ENCODE data around the gene MPZ. TPM values are rescaled to one million over a fixed set of nuclear protein-coding genes. Genes with fewer than 3 reads are reported as not detected.
"Not testable (repeated sequence)": the region's sequence is repeated elsewhere in the genome, so short reads cannot be mapped to it uniquely, and the experiment has no call there.

The MPZ gene
- total RNA-seq, 4 donors from 2014 or later: 0.84 to 8.7 (median 4.5) TPM

DNA sequence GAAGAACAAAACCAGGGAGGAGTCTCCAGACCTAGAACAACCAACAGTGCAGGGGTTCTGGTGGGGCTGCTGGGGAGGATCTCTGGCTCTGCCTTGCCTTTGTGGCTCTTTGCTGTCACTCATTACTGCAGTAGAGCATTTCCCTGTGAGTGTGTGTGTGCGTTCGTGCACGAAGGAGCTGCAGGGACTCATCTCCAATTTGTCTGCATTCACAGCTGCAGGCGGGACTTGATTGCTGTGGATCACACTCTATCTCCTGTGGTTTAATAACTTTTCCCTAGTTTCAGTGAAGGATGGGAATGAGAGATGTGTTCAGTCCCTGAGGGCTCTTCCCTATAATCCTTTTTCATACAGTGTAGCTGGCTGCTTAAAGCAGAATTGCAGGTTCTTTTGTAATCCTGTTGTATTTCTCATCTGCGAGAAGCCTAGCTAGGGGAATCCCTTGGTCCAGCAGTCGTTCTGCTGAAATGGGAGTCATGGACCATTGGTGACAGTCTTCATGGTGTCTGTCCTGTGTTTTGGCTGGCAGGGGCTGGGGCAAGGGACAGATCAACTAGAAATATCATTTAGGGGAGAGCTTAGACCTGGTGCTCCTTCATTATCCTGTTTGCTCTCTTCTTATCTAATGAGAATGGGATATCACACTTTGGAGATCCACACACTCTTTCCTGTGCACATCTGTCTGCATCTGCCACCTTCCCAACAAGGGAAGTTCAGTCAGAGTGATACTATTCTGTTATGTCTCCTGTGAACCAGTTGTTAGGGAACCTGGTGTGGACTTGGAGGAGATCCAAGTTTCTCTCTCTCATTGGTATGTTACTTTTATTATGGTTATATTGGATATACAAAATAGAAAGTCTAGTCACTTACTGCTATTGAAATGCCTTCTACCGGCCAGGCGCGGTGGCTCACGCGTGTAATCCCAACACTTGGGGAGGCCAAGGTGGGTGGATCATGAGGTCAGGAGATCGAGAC is 48.2 kb downstream of the MPZ start:
- WGBS, 2 donors: 58% methylated on average over 12 of the region's 12 CpGs
- H3K4me3 ChIP-seq (ENCODE audit: low read depth, poor library complexity, severe bottlenecking): no peak overlapping the region
- TF ChIP-seq POLR2A (IDR thresholded peaks at IDR 0.05): no peak
- DNase-seq (ENCODE audit: low spot score in 2 of 2): peak in 1 of 2 donors; percentile 31
- intact Hi-C loops (cut with DNase I; ENCODE audit: low total_unique reads): no loop called here

DNA sequence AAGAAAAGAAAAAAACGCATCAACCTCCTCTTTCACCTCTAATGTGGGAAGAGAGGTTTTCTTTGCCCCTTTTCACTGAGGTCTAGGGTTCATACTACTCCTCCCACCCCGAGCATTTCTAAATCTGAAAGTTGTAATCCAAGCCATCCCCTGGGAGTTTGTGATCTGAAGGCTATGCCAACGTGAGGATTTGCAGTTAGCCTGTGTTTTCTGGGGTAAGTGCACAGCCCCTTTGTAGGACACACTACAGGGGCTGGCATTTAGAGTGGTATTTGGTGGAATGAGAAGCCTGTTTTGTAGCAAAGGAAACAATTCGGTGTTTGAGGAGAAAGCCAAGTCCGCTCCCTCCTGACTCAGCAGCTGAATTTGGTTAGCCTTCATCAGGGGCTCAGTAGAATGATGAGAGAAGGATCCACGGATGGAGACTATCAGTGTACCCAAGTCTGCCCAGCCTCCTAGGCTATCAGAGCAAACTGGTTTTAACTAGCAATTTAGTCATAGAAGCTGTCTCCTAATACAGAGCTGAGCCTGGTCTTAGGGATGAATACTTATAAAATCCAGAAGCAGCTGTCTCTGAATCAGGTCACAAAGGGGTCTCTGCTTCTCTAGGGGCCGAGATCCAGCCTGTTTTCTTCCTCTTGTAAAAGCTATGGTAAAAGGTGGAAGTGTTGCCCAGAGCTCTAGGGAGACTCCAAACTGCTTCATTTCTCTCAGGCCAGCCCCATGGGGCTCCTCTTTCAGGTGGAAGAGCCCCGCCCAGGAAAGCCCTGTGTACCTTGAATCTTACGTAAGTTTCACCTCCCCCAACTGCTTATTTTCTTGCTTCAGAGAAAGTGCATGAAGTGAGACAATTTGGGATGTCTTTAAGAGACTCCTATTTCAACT is 49.1 kb downstream of the MPZ start:
- peak in 1 of 2 donors; percentile 12 for DNase-seq (ENCODE audit: low spot score in 2 of 2)
- intact Hi-C loops (cut with DNase I; ENCODE audit: low total_unique reads): no loop called here
- WGBS, 2 donors: 33 to 39% methylated on average over 9 of the region's 9 CpGs
- no peak overlapping the region for H3K4me3 ChIP-seq (ENCODE audit: low read depth, poor library complexity, severe bottlenecking)
- TF ChIP-seq CTCF (IDR thresholded peaks at IDR 0.05) (no peak), POLR2A (IDR thresholded peaks at IDR 0.05) (no peak)

GRCh38 chr1:161259765-161260164 is 50.0 kb downstream of the MPZ start:
- intact Hi-C loops (cut with DNase I; ENCODE audit: low total_unique reads): no loop called here
- no peak for DNase-seq (ENCODE audit: low spot score in 2 of 2)
- no peak overlapping the region for H3K4me3 ChIP-seq (ENCODE audit: low read depth, poor library complexity, severe bottlenecking)
- 55 to 70% methylated on average over 1 of the region's 1 CpG for WGBS, 2 donors
- TF ChIP-seq CTCF (IDR thresholded peaks at IDR 0.05) (no peak), POLR2A (IDR thresholded peaks at IDR 0.05) (no peak)

DNA sequence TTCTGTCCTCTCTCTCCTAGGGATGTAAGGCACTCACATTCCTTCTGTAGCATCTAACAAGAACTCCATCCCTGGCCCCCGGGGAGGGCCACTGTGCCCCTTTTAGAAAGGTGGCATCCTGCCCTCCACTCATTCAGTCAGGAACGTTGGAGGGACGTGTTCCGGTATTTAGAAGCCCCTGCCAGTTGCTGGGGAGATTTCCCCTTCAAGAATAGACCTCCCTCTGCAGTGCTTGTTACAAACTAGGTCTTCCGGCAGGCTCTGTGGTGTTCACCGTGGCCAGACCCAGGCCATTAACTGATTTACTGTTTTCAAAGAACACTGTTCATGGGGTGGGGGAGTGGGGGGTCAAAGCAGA is 50.4 kb downstream of the MPZ start:
- WGBS, 2 donors: 31 to 53% methylated on average over 6 of the region's 6 CpGs
- DNase-seq (ENCODE audit: low spot score in 2 of 2): peak in 1 of 2 donors; percentile 40
- TF ChIP-seq CTCF (IDR thresholded peaks at IDR 0.05) (no peak), POLR2A (IDR thresholded peaks at IDR 0.05) (no peak)
- no peak overlapping the region for H3K4me3 ChIP-seq (ENCODE audit: low read depth, poor library complexity, severe bottlenecking)
- intact Hi-C loops (cut with DNase I; ENCODE audit: low total_unique reads): no loop called here

DNA sequence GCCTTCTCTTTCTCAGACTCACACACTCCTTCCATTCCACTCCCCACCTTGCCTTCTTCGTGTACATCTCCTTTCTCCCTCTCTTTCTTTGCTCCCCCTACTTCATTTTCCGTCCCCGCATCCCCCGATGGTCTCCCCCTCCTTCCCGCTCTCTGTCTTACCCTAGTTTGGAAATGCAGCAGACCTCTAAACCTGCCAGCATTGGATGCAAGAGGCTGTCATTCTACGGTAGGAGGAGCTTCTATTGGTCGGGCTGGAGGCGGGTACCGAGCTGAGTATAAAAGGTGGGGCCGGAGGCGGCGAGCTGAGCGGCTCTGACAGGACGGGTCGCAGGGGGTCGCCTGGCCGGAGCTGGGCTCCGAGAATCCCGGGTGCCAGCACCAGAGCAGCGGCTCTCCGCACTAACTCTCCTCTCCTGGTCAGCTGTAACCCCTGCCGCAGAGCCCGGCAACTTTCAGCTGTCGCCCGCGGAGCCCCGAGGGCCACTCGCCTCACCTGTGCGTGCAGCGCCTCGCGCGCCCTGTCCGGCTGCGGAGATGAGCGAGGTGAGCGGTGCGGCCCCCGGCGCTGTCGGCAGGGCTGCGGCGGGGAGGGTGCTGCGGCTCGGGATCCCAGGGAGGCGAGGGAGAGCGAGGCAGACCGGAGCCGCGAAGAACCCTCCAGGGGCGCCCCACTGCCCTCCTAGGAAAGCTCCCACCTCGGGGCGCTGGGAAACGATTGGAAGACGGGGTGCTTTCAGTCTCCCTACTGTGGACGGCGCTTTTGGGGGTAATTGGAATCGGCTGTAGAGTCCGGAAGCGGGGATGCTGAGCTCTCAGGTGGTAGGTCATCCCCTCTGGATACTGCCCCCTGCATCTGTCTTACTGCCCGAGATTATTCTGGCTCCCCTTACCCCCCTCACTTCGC is 51.1 kb downstream of the MPZ start, which contains the start of gene PCP4L1:
PCP4L1 (plus strand) TSS at position 307 of the 906 bp plus-strand sequence; CDS start at position 537, 230 bp downstream.
- peak in 1 of 2 donors; percentile 85 for DNase-seq (ENCODE audit: low spot score in 2 of 2)
- WGBS, 2 donors: 4 to 8% methylated on average over 43 to 58 of the region's 62 CpGs
- intact Hi-C loops (cut with DNase I; ENCODE audit: low total_unique reads): no loop called here
- H3K4me3 ChIP-seq (ENCODE audit: low read depth, poor library complexity, severe bottlenecking): peak within 1 kb of the TSS; percentile 15
- TF ChIP-seq POLR2A (IDR thresholded peaks at IDR 0.05) (no peak), CTCF (IDR thresholded peaks at IDR 0.05) (no peak)

- H3K4me3 ChIP-seq (ENCODE audit: low read depth, poor library complexity, severe bottlenecking); intact Hi-C loops (cut with DNase I; ENCODE audit: low total_unique reads); DNase-seq (ENCODE audit: low spot score in 2 of 2): not testable (repeated sequence)
- WGBS, 2 donors: 93 to 99% methylated on average over 5 of the region's 5 CpGs
Observed at GRCh38 chr1:161257109-161257508, 52.7 kb downstream of the MPZ start.

DNA sequence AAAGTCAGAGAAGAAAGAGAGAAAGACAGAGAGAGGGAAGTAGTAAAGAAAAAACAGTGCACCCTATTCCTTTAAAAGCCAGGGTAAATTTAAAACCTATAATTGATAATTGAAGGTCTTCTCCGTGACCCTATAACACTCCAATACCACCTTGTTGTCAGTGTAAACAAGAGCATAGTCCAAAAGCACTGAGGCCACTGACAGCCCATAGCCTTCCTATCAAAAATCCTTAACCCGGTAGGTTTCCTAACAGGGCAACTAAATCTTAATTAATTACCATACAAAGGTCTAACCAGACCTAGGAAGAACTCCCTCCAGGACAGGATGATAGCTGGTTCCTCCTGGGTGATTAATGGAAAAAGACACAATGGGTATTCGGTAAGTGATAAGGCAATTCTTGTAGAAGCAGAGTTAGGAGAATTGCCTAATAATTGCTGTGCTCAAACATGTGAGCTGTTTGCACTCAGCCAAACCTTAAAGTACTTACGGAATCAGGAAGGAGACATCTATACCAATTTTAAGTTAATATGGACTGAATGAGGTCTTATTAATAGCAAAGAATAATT is 53.7 kb downstream of the MPZ start:
- WGBS, 2 donors: 68 to 78% methylated on average over 4 of the region's 4 CpGs
- DNase-seq (ENCODE audit: low spot score in 2 of 2); H3K4me3 ChIP-seq (ENCODE audit: low read depth, poor library complexity, severe bottlenecking); intact Hi-C loops (cut with DNase I; ENCODE audit: low total_unique reads): not testable (repeated sequence)

- intact Hi-C loops (cut with DNase I; ENCODE audit: low total_unique reads); H3K4me3 ChIP-seq (ENCODE audit: low read depth, poor library complexity, severe bottlenecking); DNase-seq (ENCODE audit: low spot score in 2 of 2): not testable (repeated sequence)
- 75 to 83% methylated on average over 5 of the region's 5 CpGs for WGBS, 2 donors
Observed at GRCh38 chr1:161255302-161255701, 54.5 kb downstream of the MPZ start.
